K562 (cell line): ENCODE results near the gene GINS3. TPM values are rescaled to one million over a fixed set of nuclear protein-coding genes. Genes with fewer than 3 reads are reported as not detected.

Experiments
- ATAC-seq: fragments of 200-7000 bp; cut with Tn5 transposase; 3 replicates; pipeline ENCODE4 v1.9.1; 2020; ENCODE audit warnings: moderate library complexity
- BruUV-seq: library from RNA; stranded (reverse); fragments of 400-500 nt; replicated peaks from 2 replicates; lab custom pipeline; 2021; lab: Mats Ljungman, UMichigan
- CTCF ChIA-PET: fragments of 300-600 bp; formaldehyde crosslinking; extraction: SDS; loops from one replicate; lab custom pipeline; 2021; ENCODE audit warnings: low intra/inter-chr PET ratio; lab: Yijun Ruan, JAX
- POLR2A ChIA-PET: fragments of 300-600, 350-650 bp; sonication (Branson Sonifier 250); formaldehyde crosslinking; extraction: SDS; loops from one replicate; lab custom pipeline; 2021; ENCODE audit warnings: antibody characterized with exemption, inconsistent platforms; lab: Yijun Ruan, JAX
- DNase-seq, 4 experiments: peaks; one replicate each; pipeline versions ENCODE4 v3.0.0 to v3.0.0-alpha.2; 2011 to 2018; ENCODE audit warnings: low spot score in 3 of 4, mixed read lengths in 3 of 4; ENCODE audit errors: extremely low read depth in 1 of 4
- FAIRE-seq: peaks from 2 replicates; lab custom pipeline; 2011; peaks lifted over from hg19 to GRCh38; lab: Jason Lieb, UNC
- H2AFZ ChIP-seq: 2 replicates; pipeline ENCODE4 v1.6.0; 2011; ENCODE audit warnings: low read depth, low read length, control low read depth, inconsistent platforms
- H3K27ac ChIP-seq: fragments of 200-600 bp; 3 replicates; pipeline ENCODE4 v1.8.0; 2011; ENCODE audit warnings: low read depth, mild to moderate bottlenecking, control low read depth, inconsistent platforms, low read length, moderate library complexity, mixed read lengths; ENCODE audit errors: extremely low read depth
- H3K27me3 ChIP-seq, 2 experiments: fragments of 300-600 bp in 1 of 2; 2 replicates in 1 of 2; 3 replicates in 1 of 2; pipeline versions ENCODE4 v1.6.0 to v1.8.0; 2011; ENCODE audit warnings: inconsistent platforms in 2 of 2, low read length in 2 of 2, mild to moderate bottlenecking in 1 of 2, mixed read lengths in 1 of 2, moderate library complexity in 1 of 2; ENCODE audit not compliant: control insufficient read depth in 2 of 2, insufficient read depth in 2 of 2
- H3K36me3 ChIP-seq: fragments of 300-600 bp; 3 replicates; pipeline ENCODE4 v1.8.0; 2011; ENCODE audit warnings: mild to moderate bottlenecking, low read length, inconsistent platforms; ENCODE audit not compliant: control insufficient read depth, insufficient read depth
- H3K4me1 ChIP-seq, 2 experiments: fragments of 200-600 bp in 1 of 2; replicated peaks in 1 of 2; 2 replicates in 1 of 2; 3 replicates in 1 of 2; pipeline versions ENCODE4 v1.5.1 to v1.8.0; 2011; ENCODE audit warnings: inconsistent platforms in 2 of 2, low read length in 2 of 2, mild to moderate bottlenecking in 1 of 2, mixed read lengths in 1 of 2, moderate library complexity in 1 of 2; ENCODE audit not compliant: control insufficient read depth in 2 of 2, insufficient read depth in 2 of 2
- H3K4me2 ChIP-seq: 2 replicates; pipeline ENCODE4 v1.6.1; 2011; ENCODE audit warnings: low read length, control low read depth, inconsistent platforms, mixed read lengths; ENCODE audit not compliant: insufficient read depth
- H3K4me3 ChIP-seq: fragments of 200-600 bp; sonication (generic), shearing (Covaris generic); 2 replicates; pipeline ENCODE4 v1.5.1; 2016; ENCODE audit warnings: control low read depth, inconsistent platforms
- H3K79me2 ChIP-seq: fragments of 200-600 bp; 3 replicates; pipeline ENCODE4 v1.8.0; 2011; ENCODE audit warnings: low read length, inconsistent platforms; ENCODE audit not compliant: control insufficient read depth, insufficient read depth
- H3K9ac ChIP-seq, 2 experiments: 2 replicates each; pipeline versions ENCODE4 v1.6.0 to v1.6.1; 2011; ENCODE audit warnings: low read depth in 2 of 2, low read length in 2 of 2, control low read depth in 1 of 2, inconsistent platforms in 1 of 2, mild to moderate bottlenecking in 1 of 2, mixed read lengths in 1 of 2; ENCODE audit not compliant: insufficient read depth in 1 of 2
- H3K9me1 ChIP-seq: one replicate; pipeline ENCODE4 v1.6.0; 2011; ENCODE audit warnings: inconsistent platforms, mild to moderate bottlenecking, low read length, moderate library complexity; ENCODE audit not compliant: control insufficient read depth, insufficient read depth
- H3K9me3 ChIP-seq: replicated peaks from 2 replicates; pipeline ENCODE4 v1.5.1; 2011; ENCODE audit warnings: low read depth, low read length, inconsistent platforms; ENCODE audit not compliant: control insufficient read depth, insufficient read depth
- H4K20me1 ChIP-seq: replicated peaks from 2 replicates; pipeline ENCODE4 v1.6.1; 2011; ENCODE audit warnings: low read length, inconsistent platforms, mixed read lengths; ENCODE audit not compliant: control insufficient read depth, insufficient read depth
- ARID3A ChIP-seq: IDR thresholded peaks from 2 replicates; pipeline ENCODE4 v1.6.1; 2012; ENCODE audit warnings: low read depth, low read length, improper control_type of control experiment, borderline replicate concordance
- ATF3 ChIP-seq, 2 experiments: fragments of 450-650 bp in 1 of 2; sonication (generic) in 1 of 2; formaldehyde crosslinking in 1 of 2; IDR thresholded peaks in 1 of 2; conservative IDR thresholded peaks in 1 of 2; 2 replicates each; pipeline versions ENCODE4 v1.6.1 to v1.8.1; 2016 to 2023; ENCODE audit warnings: mild to moderate bottlenecking in 2 of 2, moderate library complexity in 2 of 2, inconsistent platforms in 1 of 2, missing genetic modification reagents in 1 of 2
- C11orf30 ChIP-seq: fragments of 450-650 bp; IDR thresholded peaks from 2 replicates; pipeline ENCODE4 v1.6.1; 2016; ENCODE audit warnings: low read depth, mild to moderate bottlenecking
- DPF2 ChIP-seq: fragments of 450-650 bp; IDR thresholded peaks from 2 replicates; pipeline ENCODE4 v1.6.1; 2016
- E4F1 ChIP-seq: fragments of 250-450 bp; sonication (Bioruptor Pico); IDR thresholded peaks from 2 replicates; pipeline ENCODE4 v1.5.0; 2021; ENCODE audit warnings: mild to moderate bottlenecking, borderline replicate concordance
- MAFF ChIP-seq: IDR thresholded peaks from 2 replicates; pipeline ENCODE4 v1.6.1; 2012; ENCODE audit warnings: low read length, improper control_type of control experiment
- PHB2 ChIP-seq: fragments of 450-650 bp; IDR thresholded peaks from 2 replicates; pipeline ENCODE4 v1.6.1; 2017; ENCODE audit warnings: low read depth
- RUNX1 ChIP-seq: sonication (generic); IDR thresholded peaks from 2 replicates; pipeline ENCODE4 v1.6.1; 2016; ENCODE audit warnings: antibody characterized with exemption, low read depth
- ZNF316 ChIP-seq: fragments of 450-650 bp; IDR thresholded peaks from 2 replicates; pipeline ENCODE4 v1.6.1; 2016
- WGBS: fragments of 100-300 bp; shearing (Covaris generic); methylation state at CpG from one replicate; pipeline ENCODE4 v1.1.6; 2016; ENCODE audit warnings: low coverage, mixed read lengths; ENCODE audit not compliant: insufficient coverage; ENCODE audit errors: missing lambda C conversion rate; 5-methylcytosine and 5-hydroxymethylcytosine counted together
- in situ Hi-C: fragments of 300-500 bp; cut with MboI; formaldehyde crosslinking; loops from 4 replicates; pipeline ENCODE4 v1.15.0; 2018; ENCODE audit warnings: inconsistent platforms, mixed read lengths
- intact Hi-C: fragments of 100-400 bp; cut with micrococcal nuclease; formaldehyde crosslinking; loops from 2 replicates; pipeline ENCODE4 v1.14.2; 2022
- polyA plus RNA-seq, 8 experiments: library from polyadenylated mRNA; depleted of rRNA in 4 of 8; stranded (reverse) in 5 of 8; unstranded in 3 of 8; fragments of >200 nt; fragmentation: Nextera tagmentation in 2 of 8; fragmentation: Illumina TruSeq in 1 of 8; extraction: Ambion mirVana in 2 of 8; extraction: Trizol in 1 of 8; gene quantifications; 2 replicates each; pipeline versions ENCODE4 v1.2.1 to v1.2.3, GENCODE V29; 2011 to 2014; ENCODE audit warnings: inconsistent platforms in 1 of 8, missing spikeins in 1 of 8
- total RNA-seq, 7 experiments: library from RNA; depleted of rRNA in 6 of 7; stranded (reverse); fragments of >200 nt in 6 of 7; fragmentation: Illumina TruSeq in 2 of 7; extraction: Trizol in 2 of 7; gene quantifications; 2 replicates each; pipeline versions ENCODE4 v1.2.1 to v1.2.3, GENCODE V29; 2011 to 2021; ENCODE audit warnings: low replicate concordance in 1 of 7

GINS3 gene
- total and polyA plus RNA-seq, 9 of the 15 experiments (the other 6 are each of a cell fraction or from before 2014, with no cell fraction given), result 17.8 to 31.9 (median 25.4) TPM

- peak; percentile 41 for TF ChIP-seq ZNF316
- TF ChIP-seq C11orf30, result peak; percentile 16; the same call in 1 of the 2 replicates
- no peak for TF ChIP-seq E4F1
- no peak for TF ChIP-seq ATF3 (IDR thresholded peaks at IDR 0.05)
- TF ChIP-seq ATF3 (CRISPR knock-in tag; conservative IDR thresholded peaks at IDR 0.05), result no peak
- no peak for TF ChIP-seq RUNX1
- TF ChIP-seq MAFF, result peak; percentile 3; the same call in 1 of the 2 replicates
- no peak for TF ChIP-seq DPF2
- no peak for TF ChIP-seq PHB2
- TF ChIP-seq ARID3A, result no peak
- intact Hi-C loops (no loop called here), in situ Hi-C loops (no loop called here)
- ChIA-PET CTCF (no interaction called here), POLR2A (interaction anchor here (1.5 kb wide), 1 partner anchor 301 kb away, joined by 3 read pairs; the partner anchor contains the start of gene CFAP20)
- no TSS peak for BruUV-seq
- FAIRE-seq (no peak), ATAC-seq (no peak), DNase-seq (no peak)
- no peak overlapping the region for H3K4me3 ChIP-seq
- no peaks in the 10 kb centered on the region for H3K9me1 ChIP-seq
- H3K9ac ChIP-seq, result no peak overlapping the region
- 6% methylated on average over 6 of the region's 6 CpGs for WGBS
- H3K4me2 ChIP-seq, result no peak overlapping the region
- H4K20me1 ChIP-seq, result no peaks in the 10 kb centered on the region
- H3K27ac ChIP-seq, result no peak overlapping the region
- no peak overlapping the region for H2AFZ ChIP-seq
- no peaks in the 10 kb centered on the region for H3K79me2 ChIP-seq
- no peaks in the 10 kb centered on the region for H3K9me3 ChIP-seq
- H3K27me3 ChIP-seq, result peaks cover 31 to 44% of the 10 kb centered on the region in 2 experiments; a peak in 4 of 5 replicates
- H3K4me1 ChIP-seq, result peaks cover 8 to 12% of the 10 kb centered on the region in 2 experiments; a peak in 4 of 5 replicates
- no peaks in the 10 kb centered on the region for H3K36me3 ChIP-seq
Measured at GRCh38 chr16:58430718-58431117, 38.4 kb downstream of the GINS3 start.
